ENCODE results near the gene SETD2. TPM values are rescaled to one million over a fixed set of nuclear protein-coding genes. Genes with fewer than 3 reads are reported as not detected.
A peak's percentile ranks its signal among the peaks of the same experiment; 100 is the strongest.
"Not testable (repeated sequence)": the region's sequence is repeated elsewhere in the genome, so short reads cannot be mapped to it uniquely, and the experiment has no call there.

Gene SETD2, protein sequence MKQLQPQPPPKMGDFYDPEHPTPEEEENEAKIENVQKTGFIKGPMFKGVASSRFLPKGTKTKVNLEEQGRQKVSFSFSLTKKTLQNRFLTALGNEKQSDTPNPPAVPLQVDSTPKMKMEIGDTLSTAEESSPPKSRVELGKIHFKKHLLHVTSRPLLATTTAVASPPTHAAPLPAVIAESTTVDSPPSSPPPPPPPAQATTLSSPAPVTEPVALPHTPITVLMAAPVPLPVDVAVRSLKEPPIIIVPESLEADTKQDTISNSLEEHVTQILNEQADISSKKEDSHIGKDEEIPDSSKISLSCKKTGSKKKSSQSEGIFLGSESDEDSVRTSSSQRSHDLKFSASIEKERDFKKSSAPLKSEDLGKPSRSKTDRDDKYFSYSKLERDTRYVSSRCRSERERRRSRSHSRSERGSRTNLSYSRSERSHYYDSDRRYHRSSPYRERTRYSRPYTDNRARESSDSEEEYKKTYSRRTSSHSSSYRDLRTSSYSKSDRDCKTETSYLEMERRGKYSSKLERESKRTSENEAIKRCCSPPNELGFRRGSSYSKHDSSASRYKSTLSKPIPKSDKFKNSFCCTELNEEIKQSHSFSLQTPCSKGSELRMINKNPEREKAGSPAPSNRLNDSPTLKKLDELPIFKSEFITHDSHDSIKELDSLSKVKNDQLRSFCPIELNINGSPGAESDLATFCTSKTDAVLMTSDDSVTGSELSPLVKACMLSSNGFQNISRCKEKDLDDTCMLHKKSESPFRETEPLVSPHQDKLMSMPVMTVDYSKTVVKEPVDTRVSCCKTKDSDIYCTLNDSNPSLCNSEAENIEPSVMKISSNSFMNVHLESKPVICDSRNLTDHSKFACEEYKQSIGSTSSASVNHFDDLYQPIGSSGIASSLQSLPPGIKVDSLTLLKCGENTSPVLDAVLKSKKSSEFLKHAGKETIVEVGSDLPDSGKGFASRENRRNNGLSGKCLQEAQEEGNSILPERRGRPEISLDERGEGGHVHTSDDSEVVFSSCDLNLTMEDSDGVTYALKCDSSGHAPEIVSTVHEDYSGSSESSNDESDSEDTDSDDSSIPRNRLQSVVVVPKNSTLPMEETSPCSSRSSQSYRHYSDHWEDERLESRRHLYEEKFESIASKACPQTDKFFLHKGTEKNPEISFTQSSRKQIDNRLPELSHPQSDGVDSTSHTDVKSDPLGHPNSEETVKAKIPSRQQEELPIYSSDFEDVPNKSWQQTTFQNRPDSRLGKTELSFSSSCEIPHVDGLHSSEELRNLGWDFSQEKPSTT (N-terminal part only)
- polyA plus RNA-seq (2013), result 18.6 and 20.2 TPM in 2 replicates

DNA sequence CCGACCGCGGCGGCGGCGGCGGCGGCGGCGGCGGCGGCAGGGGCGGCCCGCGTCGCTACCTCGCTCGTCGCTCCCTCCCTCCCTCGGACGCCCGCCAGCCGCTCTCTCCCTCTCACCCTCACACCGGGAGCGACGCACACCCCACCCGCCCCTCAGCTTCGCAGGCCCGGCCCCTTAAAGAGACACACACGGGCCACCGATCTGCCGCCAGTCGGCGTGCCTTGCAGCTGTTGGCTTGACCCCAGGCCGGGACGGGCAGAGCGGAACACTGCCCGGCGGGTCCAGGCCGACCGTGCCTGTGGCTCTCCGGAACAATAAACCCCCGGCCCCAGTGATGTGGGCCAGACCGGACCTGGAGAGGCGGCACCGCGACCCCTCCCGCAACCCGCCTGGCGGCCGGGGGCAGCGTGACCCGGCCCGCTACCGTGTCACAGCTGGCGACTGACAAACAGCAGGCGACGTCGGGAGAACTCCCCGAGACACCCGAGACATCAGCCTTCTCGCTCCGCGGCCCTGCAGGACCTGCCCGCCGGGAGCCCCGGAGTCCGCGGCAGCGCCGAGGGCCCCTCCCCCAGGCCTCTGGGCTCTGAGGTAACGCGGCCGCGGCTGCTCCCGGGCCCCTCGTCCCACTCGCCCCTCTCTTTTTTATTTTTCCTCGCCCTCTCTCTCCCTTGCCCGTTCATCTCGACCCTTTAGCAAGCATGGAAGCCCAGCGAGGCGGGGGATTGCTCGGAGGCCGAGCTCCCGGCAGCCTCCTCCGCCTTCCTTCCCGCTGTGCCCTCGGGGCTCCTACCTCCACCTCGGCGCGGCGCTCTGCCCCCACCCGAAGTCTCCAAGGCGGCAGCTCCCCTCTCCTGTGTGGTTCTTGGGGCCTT, at the start of gene SETD2:
Gene SETD2, minus strand, starts transcription at position 107 of the 875 bp plus-strand sequence. CDS start 189 bp downstream, outside the sequence.
- Histone ChIP-seq H2BK120ac (ENCODE audit: insufficient read depth, low read length, poor library complexity) (peak within 1 kb of the TSS; percentile 82), H2BK5ac (ENCODE audit: low read depth, low read length, poor library complexity) (peak within 1 kb of the TSS; percentile 96), H3K27me3 (ENCODE audit: insufficient read depth, low read length) (no peaks in the 10 kb centered on the region), H2AFZ (ENCODE audit: insufficient read depth, low read length, poor library complexity) (peak within 1 kb of the TSS; percentile 93), H3K23ac (ENCODE audit: low read length) (no peak within 1 kb of the TSS), H3K14ac (ENCODE audit: low read length) (peak within 1 kb of the TSS; percentile 94), H2BK12ac (ENCODE audit: low read length) (peak within 1 kb of the TSS; percentile 15), H3K36me3 (ENCODE audit: control insufficient read depth in 1 of 2, insufficient read depth in 2 of 2, low read length in 2 of 2) (no peaks in the 10 kb centered on the region), H3K79me1 (ENCODE audit: low read length) (peaks cover 15% of the 10 kb centered on the region), H3K18ac (ENCODE audit: low read length) (peak within 1 kb of the TSS; percentile 87), H3K4me2 (ENCODE audit: low read length) (peak within 1 kb of the TSS; percentile 72), H4K91ac (ENCODE audit: low read depth, low read length) (peak within 1 kb of the TSS; percentile 94), H3K4me1 (ENCODE audit: control insufficient read depth in 1 of 2, insufficient read depth in 2 of 2, low read length in 2 of 2) (no peaks in the 10 kb centered on the region), H3K4ac (ENCODE audit: low read depth, low read length) (peak within 1 kb of the TSS; percentile 98), H2AK5ac (ENCODE audit: low read length) (peak within 1 kb of the TSS; percentile 52), H3K27ac (ENCODE audit: low read depth, low read length) (peak within 1 kb of the TSS; percentile 96), H4K12ac (ENCODE audit: low read depth, low read length) (peak within 1 kb of the TSS; percentile 71), H4K8ac (ENCODE audit: low read depth, low read length) (peak within 1 kb of the TSS; percentile 92), H3K4me3 (ENCODE audit: low read depth, low read length) (peak within 1 kb of the TSS; percentile 91), H3K9me3 (ENCODE audit: insufficient read depth, low read depth, low read length) (no peaks in the 10 kb centered on the region), H3K79me2 (ENCODE audit: control insufficient read depth, insufficient read depth, low read length, poor library complexity) (peaks cover 23% of the 10 kb centered on the region), H3K9ac (ENCODE audit: low read length) (peak within 1 kb of the TSS; percentile 88)
- no CpG with 5 or more reads among the region's 95 CpGs for WGBS (ENCODE audit: extremely low coverage, insufficient coverage, insufficient read length)
- DNase-seq, result peak; percentile 76 to 83

DNA sequence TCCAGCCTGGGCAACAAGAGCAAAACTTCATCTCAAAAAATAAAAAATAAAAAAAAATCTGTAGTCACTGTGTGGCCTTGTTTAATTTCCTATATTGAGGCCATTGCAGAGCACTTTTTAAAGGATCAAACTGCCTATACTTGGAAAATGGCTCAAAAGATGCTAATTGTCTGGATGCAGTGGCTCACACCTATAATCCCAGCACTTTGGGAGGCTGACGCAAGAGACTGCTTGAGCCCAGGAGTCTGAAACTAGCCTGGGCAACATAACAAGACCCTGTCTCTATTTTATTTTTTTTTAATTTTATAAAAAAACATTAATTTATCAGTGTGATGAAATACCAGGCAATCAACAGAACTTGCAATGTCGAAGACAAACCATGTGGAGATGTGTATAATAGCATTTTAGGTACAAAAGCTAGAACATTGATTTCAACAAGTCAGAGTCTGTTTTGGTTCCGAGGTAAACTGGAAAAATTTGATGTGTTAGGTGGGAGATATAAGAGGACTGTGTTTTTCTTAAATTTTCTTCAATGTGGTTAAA, 47.0 kb upstream of the SETD2 start:
- Histone ChIP-seq H3K27ac (ENCODE audit: low read depth, low read length) (no peak overlapping the region), H3K79me1 (ENCODE audit: low read length) (no peaks in the 10 kb centered on the region), H3K14ac (ENCODE audit: low read length) (no peak overlapping the region), H3K27me3 (ENCODE audit: insufficient read depth, low read length) (no peaks in the 10 kb centered on the region), H2BK5ac (ENCODE audit: low read depth, low read length, poor library complexity) (no peak overlapping the region), H3K79me2 (ENCODE audit: control insufficient read depth, insufficient read depth, low read length, poor library complexity) (no peaks in the 10 kb centered on the region), H3K4me2 (ENCODE audit: low read length) (no peak overlapping the region), H3K4ac (ENCODE audit: low read depth, low read length) (no peak overlapping the region), H3K4me1 (ENCODE audit: control insufficient read depth in 1 of 2, insufficient read depth in 2 of 2, low read length in 2 of 2) (no peaks in the 10 kb centered on the region), H2BK120ac (ENCODE audit: insufficient read depth, low read length, poor library complexity) (no peak overlapping the region), H3K23ac (ENCODE audit: low read length) (no peak overlapping the region), H4K12ac (ENCODE audit: low read depth, low read length) (no peak overlapping the region), H4K91ac (ENCODE audit: low read depth, low read length) (no peak overlapping the region), H2AK5ac (ENCODE audit: low read length) (no peak overlapping the region), H3K18ac (ENCODE audit: low read length) (no peak overlapping the region), H3K9me3 (ENCODE audit: insufficient read depth, low read depth, low read length) (no peaks in the 10 kb centered on the region), H3K36me3 (ENCODE audit: control insufficient read depth in 1 of 2, insufficient read depth in 2 of 2, low read length in 2 of 2) (no peaks in the 10 kb centered on the region), H3K4me3 (ENCODE audit: low read depth, low read length) (no peak overlapping the region), H4K8ac (ENCODE audit: low read depth, low read length) (no peak overlapping the region), H3K9ac (ENCODE audit: low read length) (no peak overlapping the region), H2BK12ac (ENCODE audit: low read length) (no peak overlapping the region), H2AFZ (ENCODE audit: insufficient read depth, low read length, poor library complexity) (no peak overlapping the region)
- DNase-seq, result no peak
- no CpG with 5 or more reads among the region's 3 CpGs for WGBS (ENCODE audit: extremely low coverage, insufficient coverage, insufficient read length)

DNA sequence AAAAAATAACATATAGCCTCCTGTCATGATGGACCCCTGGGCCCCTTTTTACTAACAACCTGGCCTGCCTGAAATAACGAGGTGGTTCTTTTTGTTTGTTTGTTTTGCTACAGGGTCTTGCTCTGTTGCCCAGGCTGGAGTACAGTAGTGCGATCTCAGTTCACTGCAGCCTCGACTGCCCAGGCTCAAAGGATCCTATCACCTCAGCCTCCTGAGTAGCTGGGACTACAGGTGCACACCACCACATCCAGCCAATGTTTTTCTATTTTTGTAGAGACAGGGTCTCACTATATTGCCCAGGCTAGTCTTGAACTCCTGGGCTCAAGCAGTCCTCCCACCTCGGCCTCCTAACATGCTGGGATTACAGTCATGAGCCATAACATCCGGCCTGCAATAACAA, 42.1 kb upstream of the SETD2 start:
- H3K4me3 ChIP-seq (ENCODE audit: low read depth, low read length); H2BK12ac ChIP-seq (ENCODE audit: low read length); H3K36me3 ChIP-seq (ENCODE audit: control insufficient read depth in 1 of 2, insufficient read depth in 2 of 2, low read length in 2 of 2); H3K18ac ChIP-seq (ENCODE audit: low read length); H2AFZ ChIP-seq (ENCODE audit: insufficient read depth, low read length, poor library complexity); H3K27me3 ChIP-seq (ENCODE audit: insufficient read depth, low read length); H3K9ac ChIP-seq (ENCODE audit: low read length); H2AK5ac ChIP-seq (ENCODE audit: low read length); H3K23ac ChIP-seq (ENCODE audit: low read length); H4K91ac ChIP-seq (ENCODE audit: low read depth, low read length); H3K79me2 ChIP-seq (ENCODE audit: control insufficient read depth, insufficient read depth, low read length, poor library complexity); H3K27ac ChIP-seq (ENCODE audit: low read depth, low read length); H3K9me3 ChIP-seq (ENCODE audit: insufficient read depth, low read depth, low read length); H3K14ac ChIP-seq (ENCODE audit: low read length); H3K79me1 ChIP-seq (ENCODE audit: low read length); H4K12ac ChIP-seq (ENCODE audit: low read depth, low read length); DNase-seq; H2BK5ac ChIP-seq (ENCODE audit: low read depth, low read length, poor library complexity); H3K4me1 ChIP-seq (ENCODE audit: control insufficient read depth in 1 of 2, insufficient read depth in 2 of 2, low read length in 2 of 2); H3K4me2 ChIP-seq (ENCODE audit: low read length); H4K8ac ChIP-seq (ENCODE audit: low read depth, low read length); H3K4ac ChIP-seq (ENCODE audit: low read depth, low read length); H2BK120ac ChIP-seq (ENCODE audit: insufficient read depth, low read length, poor library complexity): not testable (repeated sequence)
- no CpG with 5 or more reads among the region's 5 CpGs for WGBS (ENCODE audit: extremely low coverage, insufficient coverage, insufficient read length)

Measured in trophoblast cell (in vitro differentiated cells and primary cell).